ENCODE data around the gene FAM171A1.

- TF ChIP-seq HINFP (CRISPR knock-in tag; IDR thresholded peaks at IDR 0.05; ENCODE audit: low read depth) (no peak), DZIP1 (CRISPR knock-in tag; IDR thresholded peaks at IDR 0.05) (no peak), HCFC1 (IDR thresholded peaks at IDR 0.05; ENCODE audit: low read depth, low read length) (no peak), CTCF (CRISPR knock-in tag; IDR thresholded peaks at IDR 0.05) (no peak), ZNF329 (CRISPR knock-in tag; IDR thresholded peaks at IDR 0.05; ENCODE audit: low read depth) (no peak), TIGD3 (CRISPR knock-in tag; IDR thresholded peaks at IDR 0.05; ENCODE audit: borderline replicate concordance) (no peak), AGO2 (optimal IDR thresholded peaks at IDR 0.05; ENCODE audit: low read depth, low read length) (no peak), SUZ12 (IDR thresholded peaks at IDR 0.05; ENCODE audit: low read depth, low read length) (no peak), PBX3 (CRISPR knock-in tag; IDR thresholded peaks at IDR 0.05; ENCODE audit: borderline replicate concordance) (no peak), ZNF3 (CRISPR knock-in tag; IDR thresholded peaks at IDR 0.05) (no peak), PCBP2 (optimal IDR thresholded peaks at IDR 0.05; ENCODE audit: low read depth, low read length, poor library complexity, severe bottlenecking) (no peak), EP300 (IDR thresholded peaks at IDR 0.05; ENCODE audit: low read depth in 2 of 2, low read length in 2 of 2) (no peak), EP300 (CRISPR knock-in tag; IDR thresholded peaks at IDR 0.05; ENCODE audit: borderline replicate concordance) (no peak), CHD4 (IDR thresholded peaks at IDR 0.05; ENCODE audit: borderline replicate concordance, low read length) (no peak)
Measured at GRCh38 chr10:15263657-15264323, 107.3 kb downstream of the FAM171A1 start.
